Left renal cortex interstitium (tissue), 4 donors: ENCODE measurements around the gene ZSCAN12. TPM values are rescaled to one million over a fixed set of nuclear protein-coding genes. Genes with fewer than 3 reads are reported as not detected.
A peak's percentile ranks its signal among the peaks of the same experiment; 100 is the strongest.

ENCODE experiments used
- DNase-seq, 4 donors: peaks; one replicate each; pipeline ENCODE4 v3.0.0-alpha.2; 2013; ENCODE audit warnings: low read depth in 4 of 4, low spot score in 2 of 4, missing footprints in 1 of 4
- polyA plus RNA-seq, 4 donors: library from polyadenylated mRNA; unstranded; fragments of 120-200 nt; gene quantifications; one replicate each; pipeline ENCODE4 v1.2.1, GENCODE V29; 2013; ENCODE audit not compliant: insufficient read length in 4 of 4

Gene ZSCAN12
- polyA plus RNA-seq, 4 donors, result 12.4 to 17.1 (median 15.6) TPM

GRCh38 chr6:28334286-28335039, 65.1 kb downstream of the ZSCAN12 start:
- peak in 2 of 4 donors; percentile 26 to 32 for DNase-seq

GRCh38 chr6:28333599-28334018, 65.9 kb downstream of the ZSCAN12 start:
- DNase-seq, result no peak

GRCh38 chr6:28333047-28333446, 66.5 kb downstream of the ZSCAN12 start:
- no peak for DNase-seq

DNA sequence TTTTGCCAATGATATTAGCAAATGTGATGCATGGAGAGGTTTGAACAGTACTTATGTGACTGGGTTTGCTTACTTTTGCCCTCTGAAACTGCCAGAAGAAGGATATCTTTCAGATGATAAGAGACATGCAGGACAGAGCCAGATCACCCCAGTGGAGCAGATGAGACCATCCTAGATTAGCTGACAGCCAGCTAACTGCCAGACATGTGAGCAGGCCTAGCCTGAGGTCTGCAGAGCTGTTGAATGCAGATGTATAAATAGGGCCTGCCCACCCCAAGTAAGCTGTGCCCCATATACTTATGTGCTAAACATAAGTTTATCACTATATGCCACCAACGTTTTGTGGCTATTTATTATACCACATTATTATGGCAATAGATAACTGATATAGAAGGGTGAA, 69.5 kb downstream of the ZSCAN12 start:
- no peak for DNase-seq

Other genes with a start within 250 kb of the ZSCAN12 start
- gene ZSCAN9, start 174.5 kb downstream of the ZSCAN12 start, polyA plus RNA-seq, result 10 to 100 TPM; 21.9 to 40.5 (median 33.3) TPM
- gene ZKSCAN4, start 147.5 kb downstream of the ZSCAN12 start, polyA plus RNA-seq, result 10 to 100 TPM; 12.1 to 12.9 (median 12.3) TPM
- 1 to 10 TPM; 2.1 to 3.4 (median 2.6) TPM for gene NKAPL, start 140.4 kb downstream of the ZSCAN12 start, polyA plus RNA-seq
- 10 to 100 TPM; 26.2 to 43.2 (median 35.8) TPM for gene ZSCAN26, start 132.6 kb downstream of the ZSCAN12 start, polyA plus RNA-seq
- 10 to 100 TPM in 2 of 4 donors, 1 to 10 TPM in 2; 9.0 to 12.7 (median 10.7) TPM for gene PGBD1, start 118.2 kb downstream of the ZSCAN12 start, polyA plus RNA-seq
- 10 to 100 TPM in 2 of 4 donors, 1 to 10 TPM in 2; 8.1 to 11.5 (median 10.3) TPM for gene ZSCAN31, start 63.6 kb downstream of the ZSCAN12 start, polyA plus RNA-seq
- 10 to 100 TPM in 2 of 4 donors, 1 to 10 TPM in 2; 6.9 to 14.6 (median 11.0) TPM for gene ZKSCAN3, start 49.8 kb downstream of the ZSCAN12 start, polyA plus RNA-seq
- 10 to 100 TPM; 15.1 to 17.9 (median 16.6) TPM for gene ZSCAN23, start 43.7 kb upstream of the ZSCAN12 start, polyA plus RNA-seq
- gene GPX6, start 116.0 kb upstream of the ZSCAN12 start, polyA plus RNA-seq, result not detected
- gene GPX5, start 126.1 kb upstream of the ZSCAN12 start, polyA plus RNA-seq, result not detected